Activated effector memory CD4-positive, alpha-beta T cell treated with Interleukin-2 at 50 U/mL for 16 hours (primary cell): ENCODE results near the gene TTC33.
"Not testable (repeated sequence)": the region's sequence is repeated elsewhere in the genome, so short reads cannot be mapped to it uniquely, and the experiment has no call there.

ENCODE experiments used
- DNase-seq: peaks from one replicate; pipeline ENCODE4 v3.0.0-alpha.2; 2020

Gene TTC33

DNA sequence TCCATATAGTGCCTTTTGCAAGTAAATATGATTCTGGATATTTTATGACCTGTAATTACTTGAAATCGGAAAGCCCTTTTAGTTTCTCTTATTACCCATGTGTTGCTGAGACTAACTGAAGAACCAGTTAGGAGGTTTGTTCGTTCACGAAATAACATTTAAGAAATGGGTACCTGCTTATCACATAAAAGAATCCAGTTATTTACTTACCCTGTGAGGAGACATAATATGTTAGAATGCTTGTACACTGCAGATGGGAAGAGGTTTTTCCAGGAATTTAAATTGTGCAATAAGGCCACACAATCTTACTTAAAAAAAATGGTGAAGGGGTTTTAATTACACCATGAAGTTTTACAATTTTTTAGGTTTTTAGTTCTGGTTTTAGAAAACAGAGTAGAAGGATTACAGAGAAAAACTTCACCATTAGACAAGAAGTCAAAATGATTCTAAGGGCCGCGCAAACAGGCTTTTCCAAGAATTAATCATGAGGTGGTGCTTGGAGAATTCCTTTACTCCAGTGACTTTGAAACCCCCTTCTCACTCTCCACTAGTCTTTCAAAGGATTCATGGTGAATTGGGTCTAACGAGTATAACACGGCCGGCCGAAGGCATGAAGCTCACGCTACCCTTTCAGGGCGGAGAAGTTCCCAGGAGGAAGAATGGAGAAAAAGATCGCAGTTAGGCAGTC lies 77.2 kb downstream of the TTC33 start:
- no peak for DNase-seq

DNA sequence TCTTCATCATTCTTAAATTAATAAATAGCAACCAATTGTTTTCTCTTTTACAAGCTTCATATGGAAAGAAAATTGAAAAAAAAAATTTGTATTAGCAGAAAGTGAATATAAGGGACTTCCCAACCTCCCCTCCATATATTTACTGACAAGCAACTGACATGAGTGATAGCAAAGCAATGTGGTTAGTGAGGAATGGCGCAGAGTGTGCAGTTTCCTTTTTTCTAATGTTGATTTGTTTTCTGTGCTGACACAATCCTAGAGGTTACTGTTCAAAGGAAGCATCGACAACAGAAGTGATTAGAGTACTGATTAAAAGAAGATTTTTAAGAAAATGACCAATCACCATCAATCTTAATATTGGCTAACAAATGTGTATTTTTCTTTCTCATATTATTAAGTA lies 77.7 kb downstream of the TTC33 start:
- no peak for DNase-seq

DNA sequence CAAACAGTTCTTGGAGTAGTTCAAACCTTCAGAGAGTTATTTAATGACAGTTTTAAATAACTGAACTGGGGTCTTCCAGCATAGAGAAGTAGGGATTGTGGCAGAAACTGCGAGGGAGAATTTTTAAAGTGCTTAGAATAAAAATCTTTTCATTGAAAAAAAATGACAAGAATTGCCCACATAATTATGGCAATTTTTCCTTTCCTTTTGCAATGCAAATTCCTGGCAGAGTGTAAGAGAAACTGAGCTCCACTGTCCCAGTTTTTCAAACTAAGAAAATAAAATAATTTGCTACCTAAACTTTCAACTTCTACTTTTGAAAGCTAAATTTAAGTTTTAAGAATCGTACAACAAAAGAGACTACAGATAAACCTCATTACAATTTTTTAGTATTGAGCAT lies 78.3 kb downstream of the TTC33 start:
- DNase-seq, result no peak

DNA sequence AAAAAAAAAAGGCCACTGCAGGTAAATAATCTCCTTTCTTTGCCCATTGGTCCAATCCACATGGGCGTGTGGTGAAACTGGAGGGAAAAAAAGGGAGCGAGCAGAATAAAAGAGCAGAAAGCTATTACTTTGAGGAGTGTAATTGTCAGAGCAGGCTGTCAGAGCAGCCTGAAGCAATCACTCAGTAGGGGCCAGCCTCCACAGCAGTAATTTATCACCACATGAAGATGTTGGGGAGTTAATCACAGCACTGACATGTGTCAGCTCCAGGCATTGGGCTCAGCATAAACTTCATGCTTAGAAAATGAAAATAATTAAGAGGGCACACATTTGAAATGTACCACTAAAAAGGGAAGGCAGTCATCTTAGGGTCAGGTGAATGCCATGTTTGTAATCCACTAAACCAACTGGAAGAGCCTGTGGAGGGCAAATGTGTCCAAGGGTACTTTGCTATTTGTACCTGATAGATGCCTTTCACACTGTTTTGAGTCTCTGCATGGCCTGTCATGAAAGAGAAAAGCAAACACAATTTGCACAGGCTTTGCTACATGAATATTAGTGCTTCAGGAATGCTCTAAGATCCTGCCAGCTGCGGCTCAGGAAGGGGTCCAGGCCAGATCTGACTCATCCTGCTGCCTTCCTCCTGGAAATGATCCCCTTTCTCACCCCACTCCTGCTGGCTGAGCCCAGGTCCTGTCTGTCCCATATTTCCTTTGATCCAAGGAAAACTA lies 79.0 kb downstream of the TTC33 start:
- no peak for DNase-seq

DNA sequence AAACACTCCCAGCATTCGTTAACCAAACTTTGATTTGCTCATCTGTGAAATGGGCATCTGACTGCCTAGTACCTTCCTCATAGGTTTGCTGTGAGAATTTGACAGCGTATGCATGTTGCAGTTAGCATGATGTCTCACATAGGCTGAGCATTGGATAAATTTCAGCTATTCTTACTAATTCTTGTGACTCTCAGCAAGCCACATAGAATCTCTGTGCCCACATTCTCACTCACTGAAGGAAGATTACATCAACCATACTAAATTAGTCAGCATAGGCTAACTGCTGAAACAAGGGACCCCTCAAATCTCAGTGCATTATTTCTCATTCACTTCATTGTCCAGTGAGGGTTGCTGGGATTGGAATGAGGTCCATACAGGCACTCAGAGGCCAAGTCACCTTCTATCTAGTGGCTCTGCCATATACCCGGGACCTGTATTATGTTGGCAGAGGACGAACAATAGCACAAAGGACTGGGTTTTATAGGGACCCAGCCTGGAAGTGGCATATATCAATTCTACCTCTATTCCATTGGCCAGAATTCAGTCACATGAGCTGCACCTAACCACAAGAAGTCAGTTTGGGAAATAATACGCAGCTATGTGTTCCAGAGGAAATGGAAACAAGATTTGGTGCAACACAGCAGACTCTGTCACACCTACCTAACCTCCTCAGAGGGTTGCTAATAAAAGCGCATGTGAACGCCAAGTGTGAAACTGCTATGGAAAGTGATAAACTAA lies 80.2 kb downstream of the TTC33 start:
- DNase-seq, result no peak

DNA sequence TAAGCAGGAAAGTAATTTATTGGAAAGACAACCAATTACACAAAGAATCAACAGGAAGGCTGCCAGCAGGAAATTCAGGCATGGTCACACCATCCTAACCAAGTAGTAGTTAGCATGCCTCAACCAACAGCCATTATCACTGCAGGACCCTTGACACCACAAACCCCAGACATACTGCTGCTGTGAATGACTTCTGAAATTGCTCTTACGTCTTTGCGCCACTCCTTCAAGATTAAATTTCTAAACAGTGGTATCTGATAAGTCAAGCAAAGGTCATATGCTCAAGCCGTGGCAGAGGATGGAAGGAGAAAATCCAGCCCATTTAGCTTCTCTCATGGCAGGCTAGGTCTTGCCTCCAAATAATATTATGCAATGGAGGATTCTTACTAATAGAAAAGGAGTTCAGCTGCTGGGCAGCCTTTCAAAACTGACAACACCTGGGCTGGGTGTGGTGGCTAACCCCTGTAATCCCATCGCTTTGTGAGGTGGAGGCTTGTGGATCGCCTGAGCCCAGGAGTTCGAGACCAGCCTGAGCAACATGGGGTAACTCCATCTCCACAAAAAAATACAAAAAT lies 81.0 kb downstream of the TTC33 start:
- no peak for DNase-seq

DNA sequence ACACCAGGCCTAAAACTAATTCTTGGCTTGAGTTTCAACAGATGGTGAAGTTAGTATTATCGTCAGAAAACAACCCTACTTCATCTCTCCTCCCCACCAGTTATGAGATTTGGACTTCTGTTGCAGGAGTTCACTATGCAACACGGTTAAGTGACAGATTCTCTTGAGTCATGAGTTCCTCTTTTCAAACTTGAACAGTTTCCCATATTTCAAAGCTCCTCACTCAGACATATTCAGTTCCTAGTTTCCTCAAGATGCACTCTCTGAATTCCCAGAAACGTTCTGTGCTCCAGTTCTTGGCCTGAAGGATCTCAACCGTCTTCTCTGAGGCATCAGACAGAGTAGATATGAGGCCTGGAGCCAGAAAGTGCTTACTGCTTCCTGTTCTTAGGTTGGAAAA lies 83.3 kb downstream of the TTC33 start:
- no peak for DNase-seq

DNA sequence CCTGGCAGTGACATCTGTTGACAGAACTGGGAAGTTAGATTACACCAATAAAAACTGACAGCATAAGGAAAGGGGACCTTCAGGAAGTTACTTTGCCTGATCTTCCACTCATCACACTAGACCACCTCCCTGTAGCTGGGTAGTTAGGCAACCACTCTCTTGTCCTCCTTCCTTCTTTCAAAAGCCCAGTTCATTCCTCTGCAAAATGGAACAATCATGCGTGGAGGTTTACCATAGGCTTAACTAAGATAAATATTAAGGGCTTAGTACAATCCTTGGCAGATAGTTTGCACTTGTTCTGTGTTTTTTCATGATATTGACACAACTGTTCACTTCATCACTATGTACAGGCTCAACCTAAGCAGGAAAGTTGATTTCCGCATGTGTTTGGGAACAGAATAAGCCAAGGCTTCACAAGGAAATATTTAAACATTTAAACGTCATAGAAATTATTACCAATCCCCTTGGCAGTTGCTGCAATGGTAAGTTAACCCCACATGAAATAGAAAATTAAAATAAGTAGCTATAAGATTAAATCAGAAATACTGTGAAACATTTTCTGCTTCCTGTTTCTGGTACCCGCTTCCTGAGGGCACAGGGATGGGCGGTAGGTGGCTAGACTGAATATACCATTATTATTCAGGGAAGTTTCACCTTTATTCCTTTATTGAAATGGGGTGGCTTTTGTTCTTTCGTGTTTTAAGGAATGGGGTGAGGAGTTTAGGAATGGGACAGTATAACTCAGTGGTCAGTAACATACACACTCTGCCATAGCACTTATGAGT lies 86.0 kb downstream of the TTC33 start:
- no peak for DNase-seq

DNA sequence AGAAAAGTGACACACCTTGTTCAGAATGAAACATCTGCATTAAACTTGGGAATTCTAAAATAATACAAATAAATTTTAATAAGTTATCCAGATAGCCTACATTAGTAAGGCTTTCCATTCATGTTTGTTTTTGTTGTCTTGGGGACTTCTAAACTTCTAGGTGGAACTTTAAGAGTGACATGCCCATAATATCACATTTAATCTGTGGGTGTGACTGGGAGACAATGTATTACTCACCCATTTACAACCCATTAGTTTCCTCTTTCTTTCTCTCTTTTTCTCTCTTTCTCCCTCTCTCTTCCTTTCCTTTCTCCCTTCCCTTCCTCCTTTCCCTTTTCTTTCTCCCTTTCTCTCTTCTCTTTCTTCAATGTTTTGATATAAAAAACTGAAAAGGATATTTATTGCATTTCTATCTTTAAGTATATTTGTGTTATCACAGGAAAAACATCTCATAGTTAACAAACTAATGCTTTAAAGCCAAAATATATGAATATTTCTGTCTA lies 88.5 kb downstream of the TTC33 start:
- no peak for DNase-seq

DNA sequence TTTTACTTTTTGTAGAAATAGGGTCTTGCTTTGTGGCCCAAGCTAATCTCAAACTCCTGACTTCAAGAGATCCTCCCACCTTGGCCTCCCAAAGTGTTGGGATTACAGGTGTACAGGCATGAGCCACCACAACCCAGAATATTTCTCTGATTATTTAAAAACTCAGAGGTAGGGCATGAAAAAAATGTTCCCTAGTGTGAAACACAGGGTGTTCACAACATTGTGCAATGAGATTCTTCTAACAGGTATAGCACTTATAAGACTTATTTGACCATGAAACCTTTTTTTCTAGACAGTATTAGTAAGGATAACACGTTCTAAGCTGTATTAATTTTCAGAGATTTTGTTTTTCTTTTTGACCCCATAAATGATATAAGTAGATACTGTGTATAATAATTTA lies 89.1 kb downstream of the TTC33 start:
- no peak for DNase-seq

DNA sequence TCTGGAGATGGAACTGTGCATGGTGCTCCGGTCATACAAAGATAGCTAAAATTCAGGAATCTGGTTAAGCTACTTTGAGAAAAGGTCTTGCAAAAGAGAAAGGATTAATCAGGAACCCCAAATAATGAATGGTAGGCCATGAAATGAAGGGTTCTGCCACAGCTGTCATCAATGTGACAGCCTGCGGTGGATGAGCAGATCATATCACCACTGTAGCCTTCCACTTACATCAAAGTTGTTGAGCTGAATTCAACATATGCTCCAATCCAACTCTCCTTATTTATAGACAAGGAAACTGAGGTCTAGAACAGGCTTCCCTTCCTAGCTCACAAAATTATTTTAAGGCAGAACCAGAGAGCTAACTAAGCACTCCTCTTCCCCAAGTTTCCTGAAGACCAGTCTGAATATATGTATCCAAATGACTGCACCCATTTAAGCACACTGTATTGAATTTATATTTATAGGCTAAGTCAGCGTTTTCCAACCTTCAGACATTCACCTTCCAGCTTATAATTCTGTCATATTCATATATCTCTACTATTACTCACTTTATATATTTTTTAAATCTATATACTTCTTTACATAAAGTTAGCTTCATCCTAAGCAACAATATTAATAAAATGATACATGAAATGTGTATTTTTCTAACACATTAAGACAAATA lies 90.0 kb downstream of the TTC33 start:
- no peak for DNase-seq

DNA sequence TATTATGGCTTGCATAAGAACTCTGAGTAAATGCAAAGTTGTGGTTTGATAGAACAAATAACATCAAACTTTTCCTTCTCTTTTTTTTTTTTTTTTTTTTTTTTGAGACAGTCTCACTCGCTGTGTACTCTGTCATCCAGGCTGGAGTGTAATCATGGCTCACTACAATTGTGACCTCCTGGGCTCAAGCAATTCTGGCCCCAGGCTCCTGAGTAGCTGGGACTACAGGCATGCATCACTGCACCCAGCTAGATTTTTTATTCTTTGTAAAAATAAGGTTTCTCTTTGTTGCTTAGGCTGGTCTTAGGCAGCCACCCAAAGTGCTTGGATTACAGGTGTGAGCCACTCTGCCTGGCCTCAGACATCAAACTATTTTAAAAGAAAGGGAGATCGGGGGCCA lies 95.0 kb downstream of the TTC33 start:
- no peak for DNase-seq

DNA sequence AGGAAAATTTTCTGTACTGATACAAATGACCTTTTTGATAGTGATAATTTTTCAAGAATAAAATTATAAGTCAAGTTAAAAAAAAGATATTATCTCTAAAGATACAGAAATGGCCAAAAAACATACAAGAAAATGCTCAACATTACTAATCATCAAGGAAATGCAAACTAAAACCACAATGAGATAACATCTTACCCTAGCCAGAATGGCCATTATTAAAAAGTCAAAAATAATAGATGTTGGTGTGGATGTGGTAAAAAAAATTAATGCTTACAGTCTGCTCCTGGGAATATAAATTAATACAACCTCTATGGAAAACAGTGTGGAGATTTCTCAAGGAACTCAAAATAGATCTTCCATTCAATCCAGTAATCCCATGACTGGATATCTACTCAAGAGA lies 99.0 kb downstream of the TTC33 start:
- no peak for DNase-seq

DNA sequence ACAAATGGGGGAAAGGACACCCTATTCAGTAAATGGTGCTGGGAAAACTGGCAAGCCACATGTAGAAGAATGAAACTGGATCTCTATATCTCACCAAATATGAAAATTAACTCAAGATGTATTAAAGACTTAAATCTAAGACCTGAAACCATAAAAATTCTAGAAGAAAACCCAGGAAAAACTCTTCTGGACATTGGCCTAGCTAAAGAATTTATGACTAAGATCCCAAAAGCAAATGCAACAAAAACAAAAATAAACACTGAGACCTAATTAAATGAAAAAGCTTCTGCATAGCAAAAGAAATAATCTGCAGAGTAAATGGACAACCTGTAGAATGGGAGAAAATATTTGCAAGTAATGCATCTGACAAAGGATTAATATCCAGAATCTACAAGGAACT lies 99.7 kb downstream of the TTC33 start:
- not testable (repeated sequence) for DNase-seq

DNA sequence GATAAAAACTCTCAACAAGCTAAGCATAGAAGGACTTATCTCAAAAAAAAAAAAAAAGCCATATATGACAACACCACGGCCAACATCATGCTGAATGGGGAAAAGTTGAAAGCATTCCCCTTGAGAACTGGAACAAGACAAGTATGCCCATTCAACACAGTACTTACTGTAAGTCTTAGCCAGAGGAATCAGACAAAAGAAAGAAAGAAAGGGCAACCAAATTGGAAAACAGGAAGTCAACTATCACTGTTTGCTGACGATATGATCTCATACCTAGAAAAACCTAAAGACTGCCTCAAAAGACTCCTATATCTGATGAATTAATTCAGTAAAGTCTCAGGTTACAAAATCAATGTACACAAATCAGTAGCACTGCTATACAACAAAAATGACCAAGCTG lies 100.6 kb downstream of the TTC33 start:
- no peak for DNase-seq

DNA sequence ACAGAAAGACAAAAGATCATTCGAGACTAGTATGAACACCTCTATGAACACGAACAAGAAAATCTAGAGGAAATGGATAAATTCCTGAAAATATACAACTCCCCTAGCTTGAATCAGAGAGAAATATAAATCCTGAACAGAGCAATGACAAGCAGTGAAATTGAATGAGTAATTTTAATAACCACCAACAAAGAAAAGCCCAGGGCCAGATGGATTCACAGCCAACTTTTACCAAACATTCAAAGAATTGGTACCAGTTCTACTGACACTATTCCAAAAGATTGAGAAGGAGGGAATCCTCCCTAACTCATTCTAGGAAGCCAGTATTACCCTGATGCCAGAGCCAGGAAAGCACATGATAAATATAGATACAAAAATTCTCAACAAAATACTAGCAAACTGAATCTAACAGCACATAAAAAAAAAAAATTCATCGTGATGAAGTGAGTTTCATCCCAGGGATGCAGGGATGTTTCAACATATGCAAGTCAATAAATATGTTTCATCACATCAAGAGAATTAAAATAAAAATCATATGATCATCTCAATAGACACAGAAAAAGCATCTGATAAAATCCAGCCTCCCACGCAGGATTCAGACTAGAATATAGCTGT lies 101.3 kb downstream of the TTC33 start:
- DNase-seq, result no peak

DNA sequence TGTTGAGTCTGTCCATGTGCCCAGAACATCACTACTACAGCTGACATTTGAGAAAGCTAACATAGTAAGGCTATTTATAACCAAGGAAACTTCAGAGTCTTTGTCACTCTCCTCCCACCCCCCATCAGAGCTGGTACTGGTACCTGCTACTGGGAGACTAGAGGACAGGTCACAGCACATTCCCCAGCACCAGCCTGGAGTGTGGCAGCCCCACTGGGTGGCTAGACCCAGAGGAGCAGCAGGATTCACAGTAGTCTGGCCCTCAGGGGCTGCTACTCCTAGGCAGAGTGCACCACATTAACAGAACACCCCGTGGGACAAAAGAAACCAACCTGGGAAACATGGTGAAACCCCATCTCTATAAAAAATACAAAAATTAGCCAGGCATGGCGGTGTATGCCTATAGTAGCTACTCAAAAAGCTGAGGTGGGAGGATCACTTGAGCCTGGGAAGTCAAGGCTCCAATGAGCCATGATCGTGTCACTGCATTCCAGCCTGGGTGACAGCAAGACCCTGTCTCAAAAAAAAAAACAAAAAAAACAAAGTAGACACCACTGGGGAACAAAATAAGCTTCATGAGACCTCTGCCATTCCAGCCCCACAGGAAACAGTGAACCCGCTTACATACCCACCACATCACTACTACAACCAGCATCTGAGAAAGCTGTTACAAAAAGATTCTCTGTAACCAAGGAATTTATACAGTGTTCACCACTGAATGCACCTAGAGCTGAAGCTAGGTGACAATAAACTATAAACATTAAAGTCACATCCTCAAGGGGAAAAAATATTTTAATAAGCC lies 102.3 kb downstream of the TTC33 start:
- DNase-seq, result no peak

DNA sequence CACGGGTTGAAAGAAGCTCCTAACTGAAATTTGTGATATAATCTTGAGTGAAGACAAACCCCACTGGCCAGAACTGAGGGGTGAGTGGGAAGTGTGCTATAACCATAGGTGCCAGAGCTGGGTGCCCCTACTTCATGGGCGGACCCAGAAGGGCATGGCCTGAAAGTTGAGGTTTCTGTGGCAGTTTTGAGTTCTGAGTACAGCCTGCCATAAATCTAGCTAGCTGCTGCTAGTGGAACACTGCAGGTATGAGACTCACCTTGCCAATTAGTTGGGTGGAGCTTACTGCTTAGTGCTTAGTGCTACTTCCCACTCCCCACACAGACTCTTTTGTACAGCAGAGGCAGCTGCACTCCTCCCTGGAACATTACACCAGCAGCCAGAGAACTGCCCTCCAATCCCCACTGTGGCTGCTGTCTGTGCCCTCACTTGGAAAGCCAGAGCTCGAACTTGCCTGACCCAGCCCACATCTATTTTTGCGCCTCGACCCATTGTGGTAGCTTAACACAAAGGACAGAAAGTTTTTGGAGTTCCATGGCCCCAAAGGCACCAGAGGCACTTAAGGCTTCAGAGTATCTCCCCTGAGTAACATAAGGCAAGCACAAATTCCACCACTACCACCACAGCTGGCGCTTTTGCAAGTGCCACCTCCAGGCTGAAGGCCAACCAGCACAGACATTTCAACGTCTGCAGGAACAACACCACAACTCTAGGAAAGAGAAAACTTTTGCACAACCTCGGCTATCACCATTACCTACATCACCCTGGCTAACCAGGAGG lies 103.1 kb downstream of the TTC33 start:
- DNase-seq, result peak; percentile 18

DNA sequence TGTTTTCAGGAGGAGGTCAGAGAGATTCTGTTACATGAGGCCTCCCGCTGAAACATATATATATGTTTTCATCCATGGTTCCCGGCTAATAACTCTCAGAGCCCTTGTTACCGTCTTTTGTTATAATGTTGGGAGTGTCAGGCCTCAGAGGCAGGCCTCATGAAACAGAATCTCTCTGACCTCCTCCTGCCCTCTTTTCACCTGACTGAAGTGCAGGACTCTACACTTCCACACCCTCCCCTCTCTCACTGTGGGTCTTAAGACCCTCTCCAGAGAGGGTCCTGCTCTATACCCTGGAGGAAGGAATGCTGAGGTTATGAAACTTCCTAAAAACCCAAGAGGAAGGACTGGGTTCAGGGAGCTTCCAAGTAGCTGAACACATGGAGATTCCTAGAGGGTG lies 104.6 kb downstream of the TTC33 start:
- no peak for DNase-seq

DNA sequence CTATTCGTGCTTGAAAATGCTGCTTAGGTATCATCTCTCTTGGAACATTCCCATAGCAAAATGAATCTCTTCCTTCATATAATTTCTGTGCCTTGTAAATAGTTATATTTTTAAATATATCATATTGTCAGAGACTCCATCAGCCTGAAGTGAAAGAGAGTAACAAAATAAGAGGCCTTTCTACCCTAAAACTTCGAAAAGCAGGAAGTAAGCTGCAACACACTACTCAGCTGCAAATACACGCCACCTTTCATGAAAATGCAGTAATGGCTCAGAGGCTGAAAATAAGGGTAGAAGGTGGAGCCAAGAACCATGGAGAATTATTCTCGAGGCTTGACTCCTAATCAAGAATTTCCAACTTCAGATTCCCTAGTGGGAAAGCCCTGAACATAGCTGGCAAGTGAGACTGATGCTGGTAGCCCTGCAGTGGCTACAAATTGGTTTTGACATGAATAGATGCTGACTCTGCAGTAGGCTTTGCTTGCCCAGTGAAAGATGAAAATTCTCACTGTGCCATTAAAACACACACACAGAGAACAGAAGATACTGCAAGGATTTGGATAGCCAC lies 106.2 kb downstream of the TTC33 start:
- no peak for DNase-seq
